Endothelial cell of umbilical vein (primary cell): ENCODE data around the gene SPNS1. TPM values are rescaled to one million over a fixed set of nuclear protein-coding genes. Genes with fewer than 3 reads are reported as not detected.

Experiments
- BruUV-seq: library from RNA; stranded (reverse); fragments of 400-500 nt; replicated peaks from 2 replicates; lab custom pipeline; 2021; lab: Mats Ljungman, UMichigan
- CTCF ChIA-PET: fragments of 300-600, 350-600 bp; sonication (Branson Sonifier 250); formaldehyde crosslinking; loops from one replicate; lab custom pipeline; 2021; ENCODE audit warnings: antibody characterized with exemption, inconsistent platforms; lab: Charles Lee
- POLR2A ChIA-PET: fragments of 300-600, 350-600 bp; sonication (Branson Sonifier 250); formaldehyde crosslinking; loops from one replicate; lab custom pipeline; 2021; ENCODE audit warnings: antibody characterized with exemption, inconsistent platforms; lab: Charles Lee
- DNase-seq: peaks from one replicate; pipeline ENCODE4 v3.0.0-alpha.2; 2011; ENCODE audit warnings: low read depth, low spot score
- FAIRE-seq: peaks from 2 replicates; lab custom pipeline; 2011; peaks lifted over from hg19 to GRCh38; lab: Jason Lieb, UNC
- H2AFZ ChIP-seq: 2 replicates; pipeline ENCODE4 v1.6.0; 2012; ENCODE audit warnings: low read depth, low read length, control low read depth, inconsistent platforms
- H3K27ac ChIP-seq: 2 replicates; pipeline ENCODE4 v1.5.1; 2011; ENCODE audit warnings: low read depth, mild to moderate bottlenecking, control low read depth, low read length, moderate library complexity; ENCODE audit not compliant: insufficient read depth
- H3K27me3 ChIP-seq, 2 experiments: 2 replicates each; pipeline versions ENCODE4 v1.6.0 to v1.6.1; 2011; ENCODE audit warnings: low read length in 2 of 2, mixed read lengths in 1 of 2; ENCODE audit not compliant: control insufficient read depth in 2 of 2, insufficient read depth in 2 of 2
- H3K36me3 ChIP-seq, 2 experiments: 2 replicates in 1 of 2; 3 replicates in 1 of 2; pipeline ENCODE4 v1.5.1; 2011; ENCODE audit warnings: low read length in 2 of 2, mild to moderate bottlenecking in 1 of 2, moderate library complexity in 1 of 2; ENCODE audit not compliant: control insufficient read depth in 2 of 2, insufficient read depth in 2 of 2; ENCODE audit errors: extremely low read depth in 1 of 2
- H3K4me1 ChIP-seq: 3 replicates; pipeline ENCODE4 v1.5.1; 2011; ENCODE audit warnings: mild to moderate bottlenecking, low read length; ENCODE audit not compliant: control insufficient read depth, insufficient read depth; ENCODE audit errors: extremely low read depth
- H3K4me2 ChIP-seq: 2 replicates; pipeline ENCODE4 v1.6.1; 2011; ENCODE audit warnings: low read length, control low read depth, mixed read lengths; ENCODE audit not compliant: insufficient read depth
- H3K4me3 ChIP-seq, 3 experiments: fragments of 200-600 bp in 1 of 3; sonication (generic), shearing (Covaris generic) in 1 of 3; replicated peaks in 1 of 3; 2 replicates each; pipeline ENCODE4 v1.5.1; 2011 to 2016; ENCODE audit warnings: control low read depth in 3 of 3, low read length in 3 of 3, mild to moderate bottlenecking in 2 of 3, inconsistent platforms in 1 of 3, low read depth in 1 of 3, moderate library complexity in 1 of 3; ENCODE audit not compliant: insufficient read depth in 1 of 3
- H3K79me2 ChIP-seq: 2 replicates; pipeline ENCODE4 v1.6.0; 2012; ENCODE audit warnings: low read length, inconsistent platforms; ENCODE audit not compliant: control insufficient read depth, insufficient read depth
- H3K9ac ChIP-seq: replicated peaks from 2 replicates; pipeline ENCODE3; 2011; ENCODE audit warnings: low read length, control low read depth; ENCODE audit not compliant: insufficient read depth; ENCODE audit errors: extremely low read depth
- H3K9me1 ChIP-seq: replicated peaks from 3 replicates; pipeline ENCODE4 v1.6.0; 2011; ENCODE audit warnings: mild to moderate bottlenecking, low read length; ENCODE audit not compliant: control insufficient read depth, insufficient read depth; ENCODE audit errors: extremely low read depth
- H3K9me3 ChIP-seq: replicated peaks from 2 replicates; pipeline ENCODE4 v1.5.1; 2012; ENCODE audit warnings: low read length, inconsistent platforms; ENCODE audit not compliant: control insufficient read depth, insufficient read depth
- H4K20me1 ChIP-seq: replicated peaks from 2 replicates; pipeline ENCODE3; 2011; ENCODE audit warnings: mild to moderate bottlenecking, low read length; ENCODE audit not compliant: control insufficient read depth, insufficient read depth; ENCODE audit errors: extremely low read depth
- EZH2 ChIP-seq: IDR thresholded peaks from 2 replicates; pipeline ENCODE4 v1.6.1; 2012; ENCODE audit warnings: borderline replicate concordance, low read depth, mild to moderate bottlenecking, moderate library complexity, low read length, inconsistent platforms; ENCODE audit not compliant: severe bottlenecking
- FOS ChIP-seq: IDR thresholded peaks from 2 replicates; pipeline ENCODE4 v1.6.1; 2011; ENCODE audit warnings: mild to moderate bottlenecking, low read length, moderate library complexity, borderline replicate concordance; ENCODE audit not compliant: insufficient read depth
- GATA2 ChIP-seq: IDR thresholded peaks from 2 replicates; pipeline ENCODE4 v1.7.0; 2011; ENCODE audit warnings: low read depth, mild to moderate bottlenecking, moderate library complexity, mixed read lengths, low read length; ENCODE audit not compliant: insufficient read length, insufficient read depth
- JUN ChIP-seq: IDR thresholded peaks from 2 replicates; pipeline ENCODE4 v1.6.1; 2011; ENCODE audit warnings: borderline replicate concordance, low read depth; ENCODE audit not compliant: insufficient read length, insufficient read depth
- MYC ChIP-seq: IDR thresholded peaks from one replicate; pipeline ENCODE4 v1.6.1; 2011; ENCODE audit warnings: mild to moderate bottlenecking, low read depth, low read length
- POLR2A ChIP-seq: IDR thresholded peaks from 2 replicates; pipeline ENCODE4 v1.6.1; 2012; ENCODE audit warnings: low read depth, mild to moderate bottlenecking, control low read depth, low read length
- POLR2AphosphoS5 ChIP-seq: IDR thresholded peaks from 2 replicates; pipeline ENCODE4 v1.6.1; 2012; ENCODE audit warnings: low read depth, mild to moderate bottlenecking, control low read depth, low read length, moderate library complexity; ENCODE audit not compliant: insufficient read depth
- dilution Hi-C: fragments of 300-500 bp; cut with MboI; formaldehyde crosslinking; loops from one replicate; pipeline ENCODE4 v1.15.0; 2019; ENCODE audit warnings: low sequenced_read_pairs; ENCODE audit not compliant: extremely low pct_ligation_motif_present
- intact Hi-C: fragments of 100-400 bp; cut with micrococcal nuclease; formaldehyde crosslinking; loops from one replicate; pipeline ENCODE4 v1.10.0; 2022
- polyA plus RNA-seq, 4 experiments: library from polyadenylated mRNA; depleted of rRNA in 3 of 4; stranded (reverse) in 3 of 4; unstranded in 1 of 4; fragments of >200 nt; gene quantifications; 2 replicates each; pipeline versions ENCODE4 v1.2.1 to v1.2.3, GENCODE V29; 2011 to 2012; ENCODE audit warnings: missing spikeins in 1 of 4
- total RNA-seq: library from RNA; stranded (reverse); gene quantifications from 2 replicates; pipeline ENCODE4 v1.2.3, GENCODE V29; 2021
- TF ChIP-seq, protein P1 (sequence below): IDR thresholded peaks from 2 replicates; pipeline ENCODE4 v1.6.1; 2011; ENCODE audit not compliant: insufficient read depth, insufficient read length
- TF ChIP-seq, protein P2 (sequence below), 2 donors: IDR thresholded peaks; 1 replicate in 1 of 2; 2 replicates in 1 of 2; pipeline ENCODE4 v1.5.1; 2011; ENCODE audit warnings: low read length in 2 of 2, mild to moderate bottlenecking in 2 of 2, moderate library complexity in 2 of 2, control low read depth in 1 of 2, inconsistent platforms in 1 of 2, low read depth in 1 of 2; ENCODE audit not compliant: insufficient read depth in 1 of 2; ENCODE audit errors: extremely low read depth in 1 of 2

The SPNS1 gene
- total and polyA plus RNA-seq, 2 donors (not counting 3 experiments of a cell fraction or from before 2014, with no cell fraction given): 65.2 to 133 TPM

- ChIA-PET POLR2A (no interaction called here), CTCF (interaction anchor here (1.2 kb wide), 1 partner anchor 14 kb away, joined by 3 read pairs; no protein-coding TSS in a partner anchor)
- Histone ChIP-seq H3K9ac (no peak overlapping the region), H4K20me1 (no peaks in the 10 kb centered on the region), H3K27ac (no peak overlapping the region), H3K9me1 (no peaks in the 10 kb centered on the region), H3K27me3 (no peaks in the 10 kb centered on the region), H3K36me3 (no peaks in the 10 kb centered on the region), H3K9me3 (no peaks in the 10 kb centered on the region), H3K4me3 (no peak overlapping the region), H3K4me2 (no peak overlapping the region), H3K79me2 (no peaks in the 10 kb centered on the region), H2AFZ (no peak overlapping the region), H3K4me1 (no peaks in the 10 kb centered on the region)
- intact Hi-C loops (no loop called here), dilution Hi-C loops (no loop called here)
- BruUV-seq: no TSS peak
- FAIRE-seq (no peak), DNase-seq (no peak)
- no peak for TF ChIP-seq JUN
- TF ChIP-seq, protein P1, sequence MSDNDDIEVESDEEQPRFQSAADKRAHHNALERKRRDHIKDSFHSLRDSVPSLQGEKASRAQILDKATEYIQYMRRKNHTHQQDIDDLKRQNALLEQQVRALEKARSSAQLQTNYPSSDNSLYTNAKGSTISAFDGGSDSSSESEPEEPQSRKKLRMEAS: no peak
- TF ChIP-seq FOS: no peak
- no peak for TF ChIP-seq GATA2
- TF ChIP-seq POLR2AphosphoS5: no peak
- TF ChIP-seq EZH2: no peak
- no peak for TF ChIP-seq MYC
- no peak for TF ChIP-seq POLR2A
- TF ChIP-seq, protein P2, sequence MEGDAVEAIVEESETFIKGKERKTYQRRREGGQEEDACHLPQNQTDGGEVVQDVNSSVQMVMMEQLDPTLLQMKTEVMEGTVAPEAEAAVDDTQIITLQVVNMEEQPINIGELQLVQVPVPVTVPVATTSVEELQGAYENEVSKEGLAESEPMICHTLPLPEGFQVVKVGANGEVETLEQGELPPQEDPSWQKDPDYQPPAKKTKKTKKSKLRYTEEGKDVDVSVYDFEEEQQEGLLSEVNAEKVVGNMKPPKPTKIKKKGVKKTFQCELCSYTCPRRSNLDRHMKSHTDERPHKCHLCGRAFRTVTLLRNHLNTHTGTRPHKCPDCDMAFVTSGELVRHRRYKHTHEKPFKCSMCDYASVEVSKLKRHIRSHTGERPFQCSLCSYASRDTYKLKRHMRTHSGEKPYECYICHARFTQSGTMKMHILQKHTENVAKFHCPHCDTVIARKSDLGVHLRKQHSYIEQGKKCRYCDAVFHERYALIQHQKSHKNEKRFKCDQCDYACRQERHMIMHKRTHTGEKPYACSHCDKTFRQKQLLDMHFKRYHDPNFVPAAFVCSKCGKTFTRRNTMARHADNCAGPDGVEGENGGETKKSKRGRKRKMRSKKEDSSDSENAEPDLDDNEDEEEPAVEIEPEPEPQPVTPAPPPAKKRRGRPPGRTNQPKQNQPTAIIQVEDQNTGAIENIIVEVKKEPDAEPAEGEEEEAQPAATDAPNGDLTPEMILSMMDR (IDR thresholded peaks at IDR 0.05; ENCODE audit: extremely low read depth in 1 of 2, insufficient read depth in 1 of 2, low read depth in 1 of 2, low read length in 2 of 2): no peak
Measured at GRCh38 chr16:29023279-29024277, 49.0 kb downstream of the SPNS1 start.
